ENCODE data around the gene BCR.

BCR gene

GRCh38 chr22:23161574-23161973 lies 18.7 kb upstream of the BCR start:
- no peak overlapping the region for H3K4me3 ChIP-seq (ENCODE audit: control insufficient read depth, low read depth, low read length)
- no peak for DNase-seq (ENCODE audit: low read depth)
- TF ChIP-seq CTCF (IDR thresholded peaks at IDR 0.05; ENCODE audit: control insufficient read depth, insufficient read depth, low read depth, low read length, missing control alignments) = no peak

- no peak overlapping the region for H3K4me3 ChIP-seq (ENCODE audit: control insufficient read depth, low read depth, low read length)
- no peak for DNase-seq (ENCODE audit: low read depth)
- TF ChIP-seq CTCF (IDR thresholded peaks at IDR 0.05; ENCODE audit: control insufficient read depth, insufficient read depth, low read depth, low read length, missing control alignments) = no peak
These were observed 16.6 kb upstream of the BCR start for GRCh38 chr22:23163665-23164064.

- no peak overlapping the region for H3K4me3 ChIP-seq (ENCODE audit: control insufficient read depth, low read depth, low read length)
- no peak for DNase-seq (ENCODE audit: low read depth)
- no peak for TF ChIP-seq CTCF (IDR thresholded peaks at IDR 0.05; ENCODE audit: control insufficient read depth, insufficient read depth, low read depth, low read length, missing control alignments)
These were observed 16.2 kb upstream of the BCR start for GRCh38 chr22:23164091-23164490.

- no peak for TF ChIP-seq CTCF (IDR thresholded peaks at IDR 0.05; ENCODE audit: control insufficient read depth, insufficient read depth, low read depth, low read length, missing control alignments)
- no peak for DNase-seq (ENCODE audit: low read depth)
- H3K4me3 ChIP-seq (ENCODE audit: control insufficient read depth, low read depth, low read length) = no peak overlapping the region
These were observed 14.1 kb upstream of the BCR start for GRCh38 chr22:23166042-23166831.

- H3K4me3 ChIP-seq (ENCODE audit: control insufficient read depth, low read depth, low read length) = no peak overlapping the region
- no peak for TF ChIP-seq CTCF (IDR thresholded peaks at IDR 0.05; ENCODE audit: control insufficient read depth, insufficient read depth, low read depth, low read length, missing control alignments)
- no peak for DNase-seq (ENCODE audit: low read depth)
These were observed 13.3 kb upstream of the BCR start for GRCh38 chr22:23166841-23167616.

GRCh38 chr22:23168391-23169042 lies 11.8 kb upstream of the BCR start:
- TF ChIP-seq CTCF (IDR thresholded peaks at IDR 0.05; ENCODE audit: control insufficient read depth, insufficient read depth, low read depth, low read length, missing control alignments) = no peak
- no peak for DNase-seq (ENCODE audit: low read depth)
- no peak overlapping the region for H3K4me3 ChIP-seq (ENCODE audit: control insufficient read depth, low read depth, low read length)

All from AG09309 (cell line).